Fibroblast of gingiva (primary cell): ENCODE data around the gene STRIP2.
A peak's percentile ranks its signal among the peaks of the same experiment; 100 is the strongest.
"Not testable (repeated sequence)": the region's sequence is repeated elsewhere in the genome, so short reads cannot be mapped to it uniquely, and the experiment has no call there.

Source experiments
- DNase-seq: peaks from one replicate; pipeline ENCODE4 v3.0.0-alpha.2; 2011; ENCODE audit warnings: low read depth

Gene STRIP2

DNA sequence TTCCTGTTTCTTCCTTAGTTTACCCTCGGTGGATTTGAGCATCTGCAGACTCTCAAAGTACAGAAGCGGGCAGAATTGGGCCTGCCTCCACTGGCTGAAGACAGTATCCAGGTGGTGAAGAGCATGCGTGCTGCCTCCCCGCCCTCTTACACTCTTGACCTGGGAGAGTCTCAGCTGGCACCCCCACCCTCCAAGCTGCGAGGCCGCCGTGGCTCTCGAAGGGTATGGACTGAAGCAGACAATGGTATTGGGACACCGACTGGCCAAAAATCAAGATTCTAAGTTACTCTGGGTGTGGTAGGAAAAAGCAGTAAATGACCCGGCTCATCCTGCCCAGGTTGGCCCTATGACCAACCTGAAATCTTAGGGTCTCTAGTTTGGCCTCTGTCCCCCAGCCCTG is 22.2 kb downstream of the STRIP2 start:
- no peak for DNase-seq

DNA sequence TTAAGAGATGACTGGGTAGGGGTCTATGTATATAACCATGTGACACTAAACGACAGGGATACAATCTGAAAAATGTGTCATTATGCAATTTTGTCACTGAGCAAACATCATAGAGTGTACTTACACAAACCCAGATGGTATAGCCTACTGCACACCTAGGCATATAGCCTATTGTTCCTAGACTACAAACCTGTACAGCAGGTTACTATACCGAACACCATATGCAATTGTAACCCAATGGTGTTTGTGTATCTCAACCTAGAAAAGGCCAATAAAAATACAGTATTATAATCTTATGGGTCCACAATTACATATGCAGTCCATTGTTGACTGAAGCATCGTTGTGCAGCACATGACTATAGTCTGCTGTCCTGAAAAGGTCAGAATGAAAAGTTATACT is 22.9 kb downstream of the STRIP2 start:
- no peak for DNase-seq

DNA sequence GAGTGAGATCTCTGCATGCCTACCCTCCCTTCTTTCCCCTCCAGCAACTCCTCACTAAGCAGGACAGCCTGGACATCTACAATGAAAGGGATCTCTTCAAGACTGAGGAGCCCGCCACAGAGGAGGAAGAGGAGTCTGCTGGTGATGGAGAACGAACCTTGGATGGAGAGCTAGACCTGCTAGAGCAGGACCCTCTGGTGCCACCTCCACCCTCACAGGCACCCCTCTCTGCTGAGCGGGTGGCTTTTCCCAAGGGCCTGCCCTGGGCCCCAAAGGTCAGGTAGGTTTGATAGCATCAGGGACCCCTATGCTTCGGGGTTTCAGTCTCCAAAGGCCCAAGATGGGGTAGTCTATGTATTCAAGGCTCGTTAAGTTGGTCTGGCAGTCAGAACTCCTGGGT is 23.9 kb downstream of the STRIP2 start:
- DNase-seq = no peak

DNA sequence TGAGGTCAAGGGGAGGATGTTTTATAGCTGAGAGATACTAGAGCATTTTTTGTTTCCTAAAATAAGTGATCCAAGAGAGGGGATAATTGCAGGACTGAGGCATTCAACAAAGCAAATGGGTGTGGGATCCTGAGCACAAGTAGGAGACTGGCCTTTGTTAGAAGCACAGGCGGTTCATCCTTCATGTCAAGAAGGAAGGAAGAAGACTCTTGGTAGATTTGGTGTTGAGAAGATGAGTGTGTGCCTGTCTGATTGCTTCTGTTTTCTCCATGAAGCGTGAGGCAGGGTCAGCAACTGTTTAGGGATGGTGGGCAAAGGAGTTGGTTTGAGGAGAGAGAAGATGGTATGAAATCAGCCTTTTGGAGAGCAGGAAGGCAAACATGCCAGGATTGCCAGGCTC is 27.6 kb downstream of the STRIP2 start:
- no peak for DNase-seq

DNA sequence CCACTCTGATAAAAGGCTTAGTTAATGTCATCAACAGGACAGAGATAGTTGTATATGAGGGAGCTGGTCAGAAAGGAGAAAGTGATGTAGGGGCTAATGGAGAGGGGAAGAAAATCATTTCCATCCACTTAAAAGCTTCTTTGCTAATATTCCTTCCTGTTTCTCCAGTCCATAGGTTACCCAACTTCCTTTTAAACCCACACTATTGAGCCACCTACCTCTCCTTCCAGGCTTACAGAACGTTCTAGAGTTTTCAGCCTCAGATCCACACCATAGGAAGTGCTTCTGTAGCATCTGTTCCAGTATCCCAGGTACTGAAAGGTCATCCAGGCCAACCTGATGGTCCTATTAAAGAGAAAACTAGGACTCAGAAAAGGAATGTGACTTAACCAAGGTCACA is 28.2 kb downstream of the STRIP2 start:
- DNase-seq = no peak

DNA sequence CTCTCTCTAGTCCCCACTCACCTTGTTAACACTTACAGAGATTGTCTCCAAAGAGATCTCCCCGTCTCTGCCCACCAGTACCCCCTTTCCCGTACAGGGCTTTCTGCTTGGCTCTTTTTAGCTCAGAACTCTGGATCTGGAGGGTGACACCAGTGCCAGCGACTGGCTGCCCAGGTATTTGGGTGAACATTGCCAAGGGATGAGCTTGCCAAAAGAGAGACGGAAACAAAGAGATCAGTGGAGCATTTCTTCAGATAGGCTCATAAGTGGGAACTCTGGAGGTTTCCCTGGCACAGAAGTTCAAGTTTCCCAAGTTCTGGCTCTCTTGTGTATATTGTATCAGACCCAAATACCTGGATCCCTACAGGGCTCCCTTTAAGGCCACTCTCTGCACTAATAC is 30.0 kb downstream of the STRIP2 start:
- DNase-seq = no peak

DNA sequence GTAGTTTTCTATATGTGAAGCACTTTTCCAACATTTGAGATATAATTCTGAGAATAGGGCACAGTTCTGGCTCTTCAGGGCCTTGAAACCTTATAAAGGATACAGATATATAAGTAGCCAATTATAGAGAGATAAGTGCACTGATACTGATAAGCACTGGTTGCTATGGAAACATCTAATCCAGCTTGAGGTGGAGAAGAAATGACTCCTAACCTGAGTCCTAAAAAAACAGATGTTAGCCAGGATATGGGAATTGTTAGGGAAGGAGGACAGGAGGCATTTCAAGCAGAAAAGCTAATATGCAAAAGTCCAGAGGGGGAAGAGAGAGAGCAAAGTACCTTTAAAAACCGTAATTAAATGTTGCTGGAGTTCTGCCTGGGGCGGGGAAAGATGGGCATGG is 30.8 kb downstream of the STRIP2 start:
- no peak for DNase-seq

DNA sequence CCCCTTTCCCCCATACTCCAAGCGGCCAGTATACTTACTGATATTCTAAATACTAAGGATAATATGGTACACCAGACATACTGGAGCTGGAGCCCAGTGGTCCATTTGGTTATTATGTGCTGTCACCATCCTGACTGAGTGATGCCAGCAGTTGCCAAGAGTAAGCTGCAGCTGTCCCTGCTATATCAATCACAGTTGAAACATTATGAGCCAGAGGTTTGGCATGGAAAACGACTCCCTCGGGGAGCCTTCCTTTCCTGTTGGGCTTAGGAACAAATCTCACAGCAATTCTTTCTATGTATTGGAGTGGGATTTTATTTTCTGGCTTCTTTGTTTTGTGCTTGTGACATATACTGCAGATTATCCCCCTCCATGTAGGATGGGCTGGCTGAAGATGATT is 32.6 kb downstream of the STRIP2 start:
- no peak for DNase-seq

DNA sequence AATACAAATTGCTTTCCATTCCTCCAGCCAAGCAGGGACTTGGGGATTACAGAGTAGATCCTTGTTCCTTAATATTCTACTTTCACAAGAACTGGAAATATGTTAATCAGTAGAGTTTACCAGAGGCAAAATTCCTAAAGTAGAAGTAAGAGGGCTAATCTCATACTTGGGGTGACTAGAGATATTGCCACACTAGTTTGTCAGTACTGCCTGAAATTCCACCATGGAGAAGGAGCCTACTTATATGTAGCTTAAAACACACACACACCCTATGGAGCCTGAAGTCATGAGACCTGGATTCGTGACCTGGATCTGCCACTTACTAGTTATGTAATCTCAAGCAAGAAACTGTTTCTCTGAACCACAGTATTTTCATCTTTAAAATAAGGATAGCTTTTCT is 33.9 kb downstream of the STRIP2 start:
- peak; percentile 42 for DNase-seq

DNA sequence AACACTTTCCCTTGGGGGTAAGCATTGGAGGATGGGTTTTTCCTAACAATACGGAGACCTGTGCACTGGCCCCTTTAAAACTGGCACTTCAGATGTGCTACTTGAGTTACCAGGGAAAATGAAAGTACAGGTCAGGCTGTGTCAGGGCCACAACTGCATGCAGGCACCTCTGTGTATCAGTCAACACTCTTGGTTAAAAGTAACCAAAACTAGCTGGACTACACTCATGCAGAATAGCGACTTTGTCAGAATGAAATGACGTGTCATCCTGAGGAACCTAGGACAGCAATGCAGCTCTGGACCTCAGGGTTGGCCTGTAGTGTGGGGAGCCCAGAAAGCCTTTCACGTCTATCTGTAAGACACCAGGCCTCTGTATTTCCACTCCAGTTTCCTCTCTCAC is 34.3 kb downstream of the STRIP2 start:
- DNase-seq = no peak

DNA sequence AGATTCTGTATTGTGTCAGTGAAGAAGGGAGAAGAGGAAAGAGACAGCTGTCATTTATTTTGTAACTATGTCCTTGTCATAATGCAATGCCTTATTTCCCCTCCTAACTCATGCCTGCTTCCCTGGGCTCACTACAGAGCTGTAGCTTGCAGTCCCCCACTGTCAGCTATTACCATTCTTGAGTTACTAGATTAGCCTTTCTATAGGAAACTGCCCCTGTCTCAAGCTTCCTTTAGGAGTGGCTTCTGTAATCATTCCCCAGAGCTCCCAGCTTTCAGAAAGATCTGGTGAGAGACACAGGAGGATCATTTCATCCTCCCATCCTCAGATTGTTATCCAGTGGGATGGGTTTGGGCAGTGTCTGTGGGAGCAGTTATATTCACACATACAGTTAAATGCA is 35.7 kb downstream of the STRIP2 start:
- no peak for DNase-seq

DNA sequence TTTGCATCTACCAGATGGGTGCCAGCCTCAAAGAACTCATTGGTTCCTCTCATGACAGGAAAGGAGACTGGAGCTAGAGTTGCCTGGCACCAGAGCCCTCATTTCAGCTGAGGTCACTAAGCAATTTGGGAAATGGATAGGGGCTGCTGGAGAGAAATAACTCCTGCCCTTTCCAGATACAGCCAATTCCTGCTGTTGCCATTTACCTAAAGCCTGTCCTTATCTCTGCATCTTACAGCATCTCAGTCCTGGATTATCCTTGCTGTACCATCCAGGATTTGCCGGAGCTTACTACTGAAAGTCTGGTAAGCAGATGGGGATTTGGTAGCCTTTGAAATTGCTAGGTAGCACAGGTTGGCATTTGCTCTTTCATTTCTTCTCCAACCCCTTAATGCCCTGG is 36.2 kb downstream of the STRIP2 start:
- DNase-seq = no peak

DNA sequence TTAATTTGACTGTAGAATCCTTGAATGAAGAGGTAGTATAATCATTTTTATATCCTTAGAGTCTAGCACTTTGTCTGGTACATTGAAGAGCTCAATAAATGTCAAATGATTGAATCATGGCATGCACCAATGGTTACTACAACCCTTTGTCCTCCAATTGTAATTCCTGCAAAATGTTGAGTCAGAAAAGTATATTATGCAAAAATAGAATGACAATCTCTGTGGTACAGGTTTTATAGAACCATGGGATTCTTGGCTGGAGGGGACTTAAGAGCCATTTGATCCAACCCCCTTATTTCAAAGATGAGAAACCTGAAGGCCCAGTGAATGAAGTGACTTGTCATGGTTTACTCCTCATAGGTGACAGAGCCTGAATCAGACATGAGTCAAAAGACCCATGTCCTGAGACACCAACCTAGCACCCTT is 37.2 kb downstream of the STRIP2 start:
- no peak for DNase-seq

DNA sequence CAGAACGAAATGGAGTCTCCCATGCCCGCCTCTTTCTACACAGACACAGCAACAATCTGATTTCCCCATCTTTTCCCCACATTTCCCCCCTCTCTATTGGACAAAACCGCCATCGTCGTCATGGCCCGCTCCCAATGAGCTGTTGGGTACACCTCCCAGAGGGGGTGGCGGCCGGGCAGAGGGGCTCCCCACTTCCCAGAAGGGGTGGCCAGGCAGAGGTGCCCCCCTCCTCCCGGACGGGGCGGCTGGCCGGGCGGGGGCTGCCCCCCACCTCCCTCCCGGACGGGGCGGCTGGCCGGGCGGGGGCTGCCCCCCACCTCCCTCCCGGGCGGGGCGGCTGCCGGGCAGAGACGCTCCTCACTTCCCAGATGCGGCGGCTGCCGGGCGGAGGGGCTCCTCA is 41.7 kb downstream of the STRIP2 start:
- DNase-seq = not testable (repeated sequence)

DNA sequence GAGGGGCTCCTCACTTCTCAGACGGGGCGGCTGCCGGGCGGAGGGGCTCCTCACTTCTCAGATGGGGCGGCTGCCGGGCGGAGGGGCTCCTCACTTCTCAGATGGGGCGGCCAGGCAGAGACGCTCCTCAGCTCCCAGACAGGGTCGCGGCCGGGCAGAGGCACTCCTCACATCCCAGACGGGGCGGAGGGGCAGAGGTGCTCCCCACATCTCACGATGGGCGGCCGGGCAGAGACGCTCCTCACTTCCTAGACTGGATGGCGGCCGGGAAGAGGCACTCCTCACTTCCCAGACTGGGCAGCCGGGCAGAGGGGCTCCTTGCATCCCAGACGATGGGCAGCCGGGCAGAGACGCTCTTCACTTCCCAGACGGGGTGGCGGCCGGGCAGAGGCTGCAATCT is 42.2 kb downstream of the STRIP2 start:
- DNase-seq = not testable (repeated sequence)

DNA sequence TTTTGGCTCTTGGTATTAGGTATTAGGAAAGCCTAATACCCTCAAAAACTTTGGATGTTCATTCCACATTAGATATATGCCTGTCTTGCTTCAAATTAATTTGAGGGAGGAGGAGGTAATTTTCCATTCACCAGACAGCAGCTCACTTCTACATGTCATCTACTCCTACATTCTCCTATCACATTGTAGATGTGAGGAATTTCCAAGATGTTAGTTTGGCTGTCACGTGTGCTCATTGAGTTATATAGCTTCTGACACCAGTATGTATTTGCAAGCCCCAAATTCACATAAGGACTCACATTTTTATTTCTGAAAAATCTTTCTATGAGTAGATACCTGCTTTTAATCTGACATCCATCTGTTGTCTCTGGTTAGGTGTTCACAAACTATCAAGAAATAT is 45.6 kb downstream of the STRIP2 start:
- no peak for DNase-seq

DNA sequence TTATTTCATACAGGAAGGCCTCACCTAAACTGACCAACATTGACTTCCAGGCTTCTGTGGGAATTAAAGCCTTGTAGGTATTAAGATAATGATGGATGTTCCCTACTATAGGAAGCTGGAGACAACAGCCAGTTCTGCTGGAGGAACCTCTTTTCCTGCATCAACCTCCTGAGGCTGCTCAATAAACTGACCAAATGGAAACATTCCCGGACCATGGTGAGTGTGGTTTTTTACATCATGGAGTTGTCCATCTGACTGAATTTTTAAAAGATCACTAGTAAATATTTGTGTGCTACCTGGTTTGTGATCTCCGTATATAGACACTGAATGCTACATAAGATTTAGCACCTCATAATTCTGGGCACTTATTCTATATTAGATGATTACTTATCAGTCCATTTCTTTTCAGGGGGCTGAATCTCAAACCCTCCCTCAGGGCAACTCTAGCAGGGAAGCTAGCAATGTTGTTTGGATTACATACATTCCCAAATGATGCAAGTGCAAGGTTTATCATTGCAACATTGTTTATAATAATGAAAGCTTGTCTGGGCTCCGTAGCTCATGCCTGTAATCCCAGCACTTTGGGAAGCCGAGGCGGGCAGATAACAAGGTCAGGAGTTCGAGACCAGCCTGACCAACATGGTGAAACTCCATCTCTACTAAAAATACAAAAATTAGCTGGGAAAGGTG is 46.6 kb downstream of the STRIP2 start:
- DNase-seq = peak; percentile 13

DNA sequence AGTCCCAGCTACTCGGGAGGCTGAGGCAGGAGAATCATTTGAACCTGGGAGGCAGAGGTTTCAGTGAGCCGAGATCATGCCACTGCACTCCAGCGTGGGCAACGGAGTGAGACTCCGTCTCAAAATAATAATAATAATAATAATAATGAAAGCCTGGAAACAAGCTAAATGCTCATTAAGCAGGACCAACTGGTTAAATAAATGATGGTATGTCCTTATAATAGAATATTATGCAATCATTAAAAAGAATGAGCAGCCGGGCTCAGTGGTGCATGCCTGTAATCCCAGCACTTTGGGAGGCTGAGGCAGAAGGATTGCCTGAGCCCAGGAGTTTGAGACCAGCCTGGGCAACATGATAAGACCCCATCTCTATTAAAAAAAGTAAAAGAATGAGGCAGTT is 47.1 kb downstream of the STRIP2 start:
- DNase-seq = not testable (repeated sequence)

DNA sequence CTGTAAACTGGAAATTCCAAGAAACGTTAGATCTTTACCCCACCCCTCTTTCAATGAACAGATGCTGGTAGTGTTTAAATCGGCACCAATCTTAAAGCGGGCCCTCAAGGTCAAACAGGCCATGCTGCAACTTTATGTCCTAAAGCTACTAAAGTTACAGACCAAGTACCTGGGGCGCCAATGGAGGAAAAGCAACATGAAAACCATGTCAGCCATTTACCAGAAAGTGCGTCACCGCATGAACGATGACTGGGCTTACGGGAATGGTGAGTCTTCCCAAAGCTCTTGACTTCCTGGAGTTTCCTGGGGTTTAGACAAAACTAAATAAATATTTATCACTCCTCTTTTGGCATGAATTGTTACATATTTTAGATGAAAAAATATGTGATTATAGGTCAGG is 48.5 kb downstream of the STRIP2 start:
- no peak for DNase-seq

DNA sequence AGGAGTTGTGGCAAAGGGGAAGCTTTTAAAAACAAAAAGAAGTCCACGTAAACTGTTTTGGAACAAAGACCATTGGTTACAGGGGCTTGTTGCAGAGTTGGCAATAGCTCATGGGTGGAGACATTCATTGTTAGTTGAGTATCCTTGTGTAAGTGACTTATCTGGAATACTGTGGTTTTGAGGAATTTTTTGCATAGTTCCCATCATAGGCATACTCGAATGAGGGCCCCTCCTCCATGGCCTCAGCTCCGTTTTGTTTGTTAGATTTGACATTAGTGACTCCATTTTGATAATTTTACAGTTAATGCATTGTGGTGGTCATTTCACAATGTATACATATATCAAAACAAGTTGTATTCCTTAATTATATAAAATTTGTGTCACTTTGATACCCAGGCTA is 55.3 kb downstream of the STRIP2 start:
- peak; percentile 28 for DNase-seq

DNA sequence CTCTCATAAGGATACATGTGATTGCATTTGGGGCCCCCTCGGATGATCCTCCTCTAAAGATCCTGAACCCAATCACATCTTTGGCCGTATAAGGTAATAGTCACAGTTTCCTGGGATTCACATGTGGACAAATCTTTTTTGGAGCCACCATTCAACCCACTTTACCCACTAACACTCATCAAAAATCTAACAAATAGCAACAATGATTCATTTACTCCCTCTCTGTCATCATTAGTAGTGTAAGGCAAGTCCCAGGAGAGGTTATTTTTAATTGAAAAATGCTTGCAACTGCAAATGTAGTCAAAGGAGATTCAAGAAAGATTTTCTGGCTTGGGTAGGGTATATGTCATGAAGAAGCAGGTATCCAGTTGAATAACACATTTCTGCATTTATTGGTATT is 58.2 kb downstream of the STRIP2 start:
- DNase-seq = no peak

DNA sequence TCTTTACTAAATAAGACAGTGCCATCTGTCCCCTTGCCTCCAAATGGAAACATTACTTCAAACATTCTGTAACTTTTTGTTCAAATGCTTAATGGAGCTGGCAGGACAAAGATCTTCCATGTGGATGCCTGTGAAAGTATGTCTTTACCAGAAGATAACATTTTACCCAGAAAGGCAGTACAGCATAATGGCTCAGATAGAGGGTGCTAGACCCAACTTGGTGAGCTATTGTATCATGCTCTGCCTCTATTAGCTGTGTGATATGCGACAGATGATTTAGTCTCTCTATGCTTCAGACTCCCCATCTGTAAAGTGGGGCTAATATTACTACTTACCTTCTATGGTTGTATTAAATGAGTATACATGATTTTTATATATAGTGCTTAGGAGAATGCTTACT is 59.3 kb downstream of the STRIP2 start:
- DNase-seq = no peak

DNA sequence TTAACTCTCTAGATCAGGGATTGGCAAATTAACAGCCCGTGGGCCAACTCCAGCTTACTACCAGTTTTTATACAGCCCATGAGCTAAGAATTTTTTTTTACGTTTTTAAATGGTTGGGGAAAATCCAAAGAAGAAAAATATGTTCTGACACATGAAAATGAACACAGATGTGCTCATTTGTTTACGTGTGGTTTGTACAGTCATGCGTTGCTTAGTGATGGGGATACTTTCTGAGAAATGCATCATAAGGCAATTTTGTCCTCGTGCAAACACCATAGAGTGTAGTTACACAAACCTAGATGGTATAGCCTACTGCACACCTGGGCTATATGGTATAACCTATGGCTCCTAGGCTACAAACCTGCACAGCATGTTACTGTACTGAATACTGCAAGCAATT is 59.8 kb downstream of the STRIP2 start:
- peak; percentile 92 for DNase-seq

DNA sequence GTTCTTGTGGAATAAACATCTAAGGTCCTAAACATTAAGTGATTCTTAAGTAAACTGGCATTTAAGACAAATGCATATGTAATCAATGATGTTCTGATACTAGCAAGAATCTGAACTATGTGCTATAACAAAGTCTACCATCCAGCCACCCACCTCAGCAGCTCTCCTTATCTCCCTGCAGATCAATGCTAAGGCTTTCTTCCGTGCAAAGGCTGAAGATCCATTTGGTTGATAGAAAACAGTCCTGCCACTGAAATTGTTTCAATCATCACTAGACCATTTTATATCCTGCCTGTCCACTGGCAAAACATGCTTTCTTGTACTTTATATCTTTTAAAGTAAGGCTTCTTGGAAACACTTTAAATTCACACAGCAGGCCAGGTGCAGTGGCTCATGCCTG is 61.8 kb downstream of the STRIP2 start:
- DNase-seq = no peak

DNA sequence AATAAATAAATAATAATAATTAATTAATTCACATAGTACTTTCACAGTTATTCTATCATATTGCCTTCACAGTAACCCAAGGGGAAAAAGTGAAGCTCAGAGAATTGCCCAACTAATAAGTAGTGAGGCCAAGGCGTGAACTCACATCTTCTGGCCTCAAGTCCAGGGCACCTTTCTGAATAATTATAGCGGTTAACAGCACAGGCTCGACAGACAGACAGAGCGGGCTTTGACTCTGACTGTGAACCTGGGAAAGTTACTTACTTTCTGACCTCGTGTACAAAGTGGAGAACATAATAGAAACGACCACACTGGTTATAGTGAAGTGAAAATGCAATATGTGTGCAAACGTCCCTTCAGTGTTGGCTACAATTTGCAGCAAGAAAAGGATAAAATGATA is 62.4 kb downstream of the STRIP2 start:
- DNase-seq = no peak
